GM10847 (cell line): ENCODE measurements around the gene SMIM38.

Experiments
- POLR2A ChIP-seq: IDR thresholded peaks from 2 replicates; pipeline ENCODE4 v1.6.1; 2011; ENCODE audit not compliant: insufficient read length; ENCODE audit errors: extremely low read depth

SMIM38 gene

DNA sequence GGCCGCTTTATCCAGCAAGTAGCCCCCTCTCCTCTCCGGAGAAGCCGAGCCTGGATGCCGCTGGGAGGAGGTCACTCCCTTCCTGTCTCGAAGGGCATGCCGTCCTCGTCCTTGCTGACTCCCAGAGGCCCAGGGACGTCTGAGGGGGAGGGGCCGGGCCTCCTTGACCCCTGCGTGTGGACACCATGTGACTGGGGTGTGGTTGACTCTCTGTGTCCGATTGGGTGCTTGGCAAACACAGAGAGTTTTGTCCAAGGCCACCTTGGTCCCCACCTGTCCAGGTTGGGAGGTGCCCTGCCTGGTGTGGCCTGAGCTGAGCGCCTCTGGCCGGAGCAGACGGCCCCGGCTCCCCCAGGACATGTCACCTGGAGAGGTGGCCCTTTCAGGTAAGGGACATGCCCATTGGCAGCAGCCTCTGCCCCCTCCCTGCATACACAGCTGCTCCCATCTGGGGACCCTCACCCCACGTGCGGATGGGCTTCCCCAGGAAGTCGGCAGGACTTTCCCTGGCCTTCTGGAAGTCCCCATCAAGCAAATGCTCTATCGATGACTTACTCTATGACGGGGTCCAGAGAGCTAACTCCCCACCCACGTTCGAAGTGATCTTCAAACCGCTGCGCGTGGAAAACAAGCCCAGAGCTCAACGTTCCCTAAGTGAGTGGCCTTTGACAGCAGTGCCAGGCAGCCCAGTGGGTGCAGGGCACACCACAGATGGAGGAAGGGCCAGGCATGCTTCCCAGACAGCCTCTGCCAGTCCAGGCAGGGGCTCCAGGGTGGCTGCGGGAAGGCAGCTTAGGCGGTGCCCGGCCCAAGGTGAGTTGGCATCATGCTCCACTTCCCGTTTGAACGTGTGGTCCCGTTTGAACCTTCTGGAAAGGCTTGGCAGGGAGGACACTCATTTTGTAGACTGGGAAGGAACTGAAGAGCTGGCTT is at the start of gene SMIM38:
Gene SMIM38 (plus strand): TSS at position 634 of the 933 bp plus-strand sequence. CDS start 1,912 bp downstream, outside the sequence.
- TF ChIP-seq POLR2A, result no peak

GRCh38 chr11:69106031-69106811 is 49.5 kb upstream of the SMIM38 start:
- TF ChIP-seq POLR2A, result no peak

GRCh38 chr11:69107413-69107812 is 48.3 kb upstream of the SMIM38 start:
- TF ChIP-seq POLR2A, result no peak

DNA sequence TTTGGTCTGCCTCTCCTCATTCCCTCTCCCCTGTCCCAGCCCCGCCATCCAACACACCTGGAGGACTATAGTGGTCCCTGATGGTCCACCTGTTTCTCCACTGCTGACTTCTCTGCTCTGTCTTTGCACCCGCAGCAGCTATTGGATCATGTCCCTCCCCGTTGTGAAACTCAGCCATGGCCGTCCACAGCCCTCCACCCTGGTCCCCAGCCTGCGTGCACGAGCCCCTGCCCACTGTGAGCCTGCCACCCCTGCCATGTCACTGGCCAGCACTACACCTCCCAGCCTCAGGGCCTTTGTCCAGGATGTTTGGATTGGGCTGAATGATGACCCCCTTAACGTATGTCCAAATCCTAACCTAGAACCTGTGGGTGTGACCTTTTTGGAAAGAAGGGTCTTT is 47.7 kb upstream of the SMIM38 start:
- no peak for TF ChIP-seq POLR2A

GRCh38 chr11:69108559-69108958 is 47.2 kb upstream of the SMIM38 start:
- TF ChIP-seq POLR2A, result no peak

- TF ChIP-seq POLR2A, result no peak
These were observed 46.6 kb upstream of the SMIM38 start for GRCh38 chr11:69109101-69109500.

DNA sequence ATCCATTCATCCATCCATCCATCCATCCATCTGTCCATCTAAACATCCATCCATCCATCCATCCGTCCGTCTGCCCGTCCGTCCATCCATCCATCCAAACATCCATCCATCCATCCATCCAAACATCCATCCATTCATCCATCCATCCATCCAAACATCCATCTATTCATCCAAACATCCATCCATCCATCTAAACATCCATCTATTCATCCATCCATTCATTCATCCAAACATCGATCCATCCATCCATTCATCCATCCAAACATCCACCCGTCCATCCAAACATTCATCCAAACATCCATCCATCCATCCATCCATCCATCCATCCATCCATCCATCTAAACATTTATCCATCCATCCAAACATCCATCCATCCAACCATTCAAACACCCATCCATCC is 45.3 kb upstream of the SMIM38 start:
- no peak for TF ChIP-seq POLR2A

GRCh38 chr11:69111624-69112542 is 43.9 kb upstream of the SMIM38 start:
- no peak for TF ChIP-seq POLR2A

DNA sequence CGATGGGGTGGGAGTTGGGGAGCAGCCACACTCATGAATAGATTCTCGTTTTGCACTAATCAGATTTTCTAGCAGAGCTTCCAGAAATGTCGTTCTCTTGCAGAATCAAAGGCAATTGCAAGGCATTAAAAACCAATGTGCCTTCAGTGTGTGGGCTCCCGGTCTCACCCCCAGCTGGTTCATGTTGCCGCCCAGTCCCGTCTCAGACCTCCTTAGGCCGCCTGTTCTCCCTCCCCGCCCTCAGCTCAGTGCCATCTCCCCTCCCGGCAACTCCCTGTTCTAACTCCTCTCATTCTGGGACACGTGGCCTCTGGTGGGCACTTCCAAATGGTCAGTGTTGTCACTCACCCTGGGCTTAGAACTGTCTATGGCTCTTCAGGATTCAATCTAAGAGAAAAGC is 42.5 kb upstream of the SMIM38 start:
- TF ChIP-seq POLR2A, result no peak

- no peak for TF ChIP-seq POLR2A
These were observed 41.9 kb upstream of the SMIM38 start for GRCh38 chr11:69113646-69114340.

GRCh38 chr11:69114362-69114761 is 41.4 kb upstream of the SMIM38 start:
- TF ChIP-seq POLR2A, result no peak

GRCh38 chr11:69114811-69115523 is 40.8 kb upstream of the SMIM38 start:
- no peak for TF ChIP-seq POLR2A

- TF ChIP-seq POLR2A, result no peak
These were observed 39.9 kb upstream of the SMIM38 start for GRCh38 chr11:69115586-69116560.
